Liver (tissue), 3 donors: ENCODE results near the gene WDR27.

ENCODE experiments used
- CTCF ChIP-seq: fragments of 150-350 bp; IDR thresholded peaks from 2 replicates; pipeline ENCODE4 v1.5.1; 2017; ENCODE audit warnings: improper control_type of control experiment, low read depth, low read length; ENCODE audit not compliant: missing input control
- EGR1 ChIP-seq, 2 donors: IDR thresholded peaks; 2 replicates each; pipeline ENCODE4 v1.6.1; 2016 to 2018; ENCODE audit warnings: antibody characterized with exemption in 2 of 2, low read depth in 2 of 2
- FOXA1 ChIP-seq: IDR thresholded peaks from 2 replicates; pipeline ENCODE4 v1.6.1; 2016; ENCODE audit warnings: antibody characterized with exemption
- FOXA2 ChIP-seq: IDR thresholded peaks from 2 replicates; pipeline ENCODE4 v1.6.1; 2016; ENCODE audit warnings: antibody characterized with exemption
- NR2F2 ChIP-seq: IDR thresholded peaks from 2 replicates; pipeline ENCODE4 v1.6.1; 2016; ENCODE audit warnings: antibody characterized with exemption
- RAD21 ChIP-seq, 2 donors: IDR thresholded peaks; 2 replicates each; pipeline ENCODE4 v1.6.1; 2016; ENCODE audit warnings: antibody characterized with exemption in 2 of 2, mild to moderate bottlenecking in 2 of 2
- RXRA ChIP-seq, 2 donors: IDR thresholded peaks; 2 replicates each; pipeline ENCODE4 v1.6.1; 2017 to 2018; ENCODE audit warnings: antibody characterized with exemption in 2 of 2, mild to moderate bottlenecking in 1 of 2
- SP1 ChIP-seq: IDR thresholded peaks from 2 replicates; pipeline ENCODE4 v1.6.1; 2018; ENCODE audit warnings: antibody characterized with exemption, mild to moderate bottlenecking
- YY1 ChIP-seq: IDR thresholded peaks from 2 replicates; pipeline ENCODE4 v1.6.1; 2016; ENCODE audit warnings: antibody characterized with exemption, mild to moderate bottlenecking
- ZBTB33 ChIP-seq: IDR thresholded peaks from 2 replicates; pipeline ENCODE4 v1.6.1; 2016; ENCODE audit warnings: antibody characterized with exemption
- TF ChIP-seq, protein P1 (sequence below): IDR thresholded peaks from 2 replicates; pipeline ENCODE4 v1.6.1; 2016; ENCODE audit warnings: antibody characterized with exemption
- TF ChIP-seq, protein P2 (sequence below): IDR thresholded peaks from 2 replicates; pipeline ENCODE4 v1.6.1; 2016; ENCODE audit warnings: antibody characterized with exemption
- donor health status: healthy.
- donor health status: healthy.

- TF ChIP-seq CTCF: no peak
- TF ChIP-seq EGR1 (IDR thresholded peaks at IDR 0.05; ENCODE audit: low read depth in 2 of 2): no peak
- TF ChIP-seq YY1: no peak
- TF ChIP-seq RAD21 (IDR thresholded peaks at IDR 0.05): no peak
- TF ChIP-seq ZBTB33: no peak
- TF ChIP-seq FOXA1: no peak
- no peak for TF ChIP-seq RXRA (IDR thresholded peaks at IDR 0.05)
- TF ChIP-seq FOXA2: no peak
- TF ChIP-seq NR2F2: no peak
- TF ChIP-seq, protein P1, sequence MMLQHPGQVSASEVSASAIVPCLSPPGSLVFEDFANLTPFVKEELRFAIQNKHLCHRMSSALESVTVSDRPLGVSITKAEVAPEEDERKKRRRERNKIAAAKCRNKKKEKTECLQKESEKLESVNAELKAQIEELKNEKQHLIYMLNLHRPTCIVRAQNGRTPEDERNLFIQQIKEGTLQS: no peak
- TF ChIP-seq, protein P2, sequence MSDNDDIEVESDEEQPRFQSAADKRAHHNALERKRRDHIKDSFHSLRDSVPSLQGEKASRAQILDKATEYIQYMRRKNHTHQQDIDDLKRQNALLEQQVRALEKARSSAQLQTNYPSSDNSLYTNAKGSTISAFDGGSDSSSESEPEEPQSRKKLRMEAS: no peak
- TF ChIP-seq SP1: no peak
These were observed 113.9 kb downstream of the WDR27 start for GRCh38 chr6:169587975-169588374.
